ENCODE results near the gene OPRL1.

Gene OPRL1

GRCh38 chr20:64080013-64080812 is at the start of gene OPRL1:
Gene OPRL1, plus strand, starts transcription at chr20:64080082. Its CDS starts 12,639 bp downstream, at chr20:64092721.
- DNase-seq, result no peak

- no peak for DNase-seq
Measured at GRCh38 chr20:64030371-64031134, 49.3 kb upstream of the OPRL1 start.

GRCh38 chr20:64031822-64032314 is 48.0 kb upstream of the OPRL1 start:
- DNase-seq, result no peak

- DNase-seq, result no peak
Measured at GRCh38 chr20:64032706-64033624, 46.9 kb upstream of the OPRL1 start.

- no peak for DNase-seq
Measured at GRCh38 chr20:64033981-64034493, 45.8 kb upstream of the OPRL1 start.

GRCh38 chr20:64035066-64035932 is 44.6 kb upstream of the OPRL1 start:
- DNase-seq, result no peak

- no peak for DNase-seq
Measured at GRCh38 chr20:64035933-64036345, 43.9 kb upstream of the OPRL1 start, which contains the start of gene C20orf204. Gene C20orf204, plus strand, starts transcription at chr20:64036182. Its CDS starts 142 bp downstream, at chr20:64036324.

- DNase-seq, result peak; percentile 51
Measured at GRCh38 chr20:64036346-64037198, 43.3 kb upstream of the OPRL1 start.

- no peak for DNase-seq
Measured at GRCh38 chr20:64037199-64037497, 42.7 kb upstream of the OPRL1 start.

GRCh38 chr20:64037498-64038213 is 42.2 kb upstream of the OPRL1 start:
- DNase-seq, result peak; percentile 49

- DNase-seq, result no peak
Measured at GRCh38 chr20:64038224-64038564, 41.7 kb upstream of the OPRL1 start.

GRCh38 chr20:64038565-64039292 is 41.2 kb upstream of the OPRL1 start:
- DNase-seq, result peak; percentile 87

GRCh38 chr20:64039293-64040160 is 40.4 kb upstream of the OPRL1 start:
- no peak for DNase-seq

GRCh38 chr20:64040231-64041039 is 39.4 kb upstream of the OPRL1 start:
- no peak for DNase-seq

- DNase-seq, result peak; percentile 61
Measured at GRCh38 chr20:64041040-64041780, 38.7 kb upstream of the OPRL1 start.

GRCh38 chr20:64041781-64042053 is 38.2 kb upstream of the OPRL1 start:
- DNase-seq, result no peak

Measured in hematopoietic multipotent progenitor cell treated with erythropoietin and hydrocortisone succinate and interleukin-3 and kit ligand, for 4 days (in vitro differentiated cells).